Glutamatergic neuron (in vitro differentiated cells): ENCODE results near the gene THSD4. TPM values are rescaled to one million over a fixed set of nuclear protein-coding genes. Genes with fewer than 3 reads are reported as not detected.

Experiments
- DNase-seq: peaks from one replicate; pipeline ENCODE4 v3.0.0; 2022
- H3K27ac Mint-ChIP-seq: one replicate; pipeline ENCODE4 v1.8.0; 2020; ENCODE audit warnings: mild to moderate bottlenecking, mixed read lengths, inconsistent platforms; ENCODE audit not compliant: unreplicated experiment
- H3K27me3 Mint-ChIP-seq: one replicate; pipeline ENCODE4 v1.8.0; 2020; ENCODE audit warnings: mild to moderate bottlenecking, moderate library complexity, mixed read lengths, inconsistent platforms; ENCODE audit not compliant: unreplicated experiment
- H3K36me3 Mint-ChIP-seq: one replicate; pipeline ENCODE4 v1.8.0; 2020; ENCODE audit warnings: mild to moderate bottlenecking, mixed read lengths, inconsistent platforms; ENCODE audit not compliant: unreplicated experiment
- H3K4me1 Mint-ChIP-seq: one replicate; pipeline ENCODE4 v1.8.0; 2020; ENCODE audit warnings: mild to moderate bottlenecking, low read depth, mixed read lengths, inconsistent platforms; ENCODE audit not compliant: unreplicated experiment
- H3K4me3 Mint-ChIP-seq: one replicate; pipeline ENCODE4 v1.8.0; 2020; ENCODE audit warnings: mild to moderate bottlenecking, mixed read lengths, inconsistent platforms; ENCODE audit not compliant: unreplicated experiment
- H3K9me3 Mint-ChIP-seq: one replicate; pipeline ENCODE4 v1.8.0; 2020; ENCODE audit warnings: mild to moderate bottlenecking, moderate library complexity, mixed read lengths, inconsistent platforms; ENCODE audit not compliant: unreplicated experiment
- total RNA-seq: library from RNA; stranded (reverse); fragmentation: NEBNext Ultra II Directional; extraction: Animal tissue kit (Norgen Biotek cat#: 25700); gene quantifications from one replicate; pipeline ENCODE4 v1.2.1, GENCODE V29; 2021; ENCODE audit not compliant: unreplicated experiment
- TF ChIP-seq, protein P1 (sequence below): fragments of 200-600 bp; sonication (generic); IDR thresholded peaks from one replicate; pipeline ENCODE4 v1.5.0; 2021; ENCODE audit not compliant: partially characterized antibody, unreplicated experiment

The THSD4 gene
- total RNA-seq, 1 donor from 2014 or later, result 12.3 TPM

DNA sequence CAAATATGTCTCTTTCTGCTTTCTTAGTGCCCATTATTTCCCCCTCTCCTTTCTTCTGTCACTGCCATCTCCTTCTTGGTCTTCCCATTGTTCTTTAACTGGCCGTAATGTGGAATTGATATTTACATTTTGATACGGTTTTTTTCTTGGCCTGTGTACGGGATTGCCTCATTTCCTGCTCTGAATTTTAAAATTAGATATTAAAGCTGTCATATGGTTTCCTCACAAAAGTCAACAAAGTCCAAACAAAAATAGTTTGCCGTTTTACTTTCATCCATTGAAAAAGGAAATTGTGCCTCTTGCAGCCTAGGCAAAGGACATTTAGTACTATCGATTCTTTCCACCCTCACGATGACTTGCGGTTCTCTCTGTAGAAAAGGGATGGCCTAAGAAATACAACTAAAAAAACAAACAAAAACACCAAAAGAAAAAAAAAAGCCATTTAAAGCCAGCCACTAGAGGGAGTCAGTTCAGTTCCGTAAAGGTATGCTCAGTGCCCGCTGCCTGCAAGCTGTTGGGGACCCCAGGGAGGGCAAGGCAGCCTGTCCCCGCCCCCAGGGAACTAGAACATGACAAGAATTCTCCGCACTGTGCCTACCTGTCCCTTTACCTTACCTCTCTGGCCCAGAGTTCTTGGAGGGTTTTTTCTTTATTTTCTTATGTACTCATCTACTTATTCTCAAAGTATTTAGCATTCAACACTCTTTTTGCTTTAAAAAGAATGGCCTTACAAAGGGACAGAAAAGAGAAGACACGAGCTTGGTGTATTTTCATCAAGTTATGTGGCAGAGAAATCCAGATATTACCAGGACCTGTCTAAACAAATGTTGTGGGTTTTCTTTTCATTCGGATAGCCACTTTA lies 665.1 kb downstream of the THSD4 start:
- H3K4me3 Mint-ChIP-seq, result no peak overlapping the region
- peaks cover 2% of the 10 kb centered on the region for H3K9me3 Mint-ChIP-seq
- peaks cover 49% of the 10 kb centered on the region for H3K4me1 Mint-ChIP-seq
- H3K36me3 Mint-ChIP-seq, result no peaks in the 10 kb centered on the region
- no peak overlapping the region for H3K27ac Mint-ChIP-seq
- H3K27me3 Mint-ChIP-seq, result peaks cover 2% of the 10 kb centered on the region
- TF ChIP-seq, protein P1, sequence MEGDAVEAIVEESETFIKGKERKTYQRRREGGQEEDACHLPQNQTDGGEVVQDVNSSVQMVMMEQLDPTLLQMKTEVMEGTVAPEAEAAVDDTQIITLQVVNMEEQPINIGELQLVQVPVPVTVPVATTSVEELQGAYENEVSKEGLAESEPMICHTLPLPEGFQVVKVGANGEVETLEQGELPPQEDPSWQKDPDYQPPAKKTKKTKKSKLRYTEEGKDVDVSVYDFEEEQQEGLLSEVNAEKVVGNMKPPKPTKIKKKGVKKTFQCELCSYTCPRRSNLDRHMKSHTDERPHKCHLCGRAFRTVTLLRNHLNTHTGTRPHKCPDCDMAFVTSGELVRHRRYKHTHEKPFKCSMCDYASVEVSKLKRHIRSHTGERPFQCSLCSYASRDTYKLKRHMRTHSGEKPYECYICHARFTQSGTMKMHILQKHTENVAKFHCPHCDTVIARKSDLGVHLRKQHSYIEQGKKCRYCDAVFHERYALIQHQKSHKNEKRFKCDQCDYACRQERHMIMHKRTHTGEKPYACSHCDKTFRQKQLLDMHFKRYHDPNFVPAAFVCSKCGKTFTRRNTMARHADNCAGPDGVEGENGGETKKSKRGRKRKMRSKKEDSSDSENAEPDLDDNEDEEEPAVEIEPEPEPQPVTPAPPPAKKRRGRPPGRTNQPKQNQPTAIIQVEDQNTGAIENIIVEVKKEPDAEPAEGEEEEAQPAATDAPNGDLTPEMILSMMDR, result peak; percentile 90
- peak; percentile 50 for DNase-seq

DNA sequence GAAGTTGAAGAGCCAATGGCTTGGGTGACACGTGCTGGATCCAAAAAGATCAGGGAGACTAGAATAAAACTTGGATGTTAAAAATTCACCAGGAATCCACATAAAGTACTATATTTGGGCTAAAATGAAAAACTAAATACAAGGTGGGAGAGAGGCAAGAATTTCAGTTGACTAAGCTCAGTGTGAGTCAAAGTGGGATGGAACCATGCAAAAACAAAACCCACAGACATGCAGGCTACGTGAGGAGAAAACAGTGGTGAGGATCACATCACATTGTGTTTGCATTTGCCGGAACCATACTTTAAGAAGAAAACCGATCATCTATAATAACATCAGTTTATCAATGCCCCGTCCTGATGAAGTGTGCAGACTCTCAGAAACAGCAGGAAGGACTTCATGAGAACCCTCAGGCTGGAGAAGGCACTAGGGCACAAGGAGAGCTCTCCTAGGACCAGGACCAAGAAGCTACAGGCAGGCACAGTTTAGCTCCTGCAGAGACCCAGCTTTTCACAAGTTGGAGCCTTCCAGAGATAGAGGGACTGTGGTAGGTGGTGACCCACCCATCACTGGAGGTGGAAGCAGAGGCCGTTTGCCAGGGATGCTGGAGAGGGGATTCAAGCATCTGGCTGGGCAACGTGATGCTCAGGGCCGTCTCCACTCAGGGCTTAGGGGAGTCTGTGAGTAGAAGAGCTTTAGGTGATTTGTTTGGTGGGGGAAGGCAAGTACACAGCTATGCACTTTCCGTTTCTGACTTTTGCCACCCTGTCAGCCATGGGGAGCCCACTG lies 666.1 kb downstream of the THSD4 start:
- Mint-ChIP-seq H3K4me1 (peaks cover 42% of the 10 kb centered on the region), H3K9me3 (peaks cover 2% of the 10 kb centered on the region), H3K4me3 (no peak overlapping the region), H3K27ac (no peak overlapping the region), H3K36me3 (no peaks in the 10 kb centered on the region), H3K27me3 (peaks cover 2% of the 10 kb centered on the region)
- TF ChIP-seq, protein P1, result no peak
- no peak for DNase-seq

DNA sequence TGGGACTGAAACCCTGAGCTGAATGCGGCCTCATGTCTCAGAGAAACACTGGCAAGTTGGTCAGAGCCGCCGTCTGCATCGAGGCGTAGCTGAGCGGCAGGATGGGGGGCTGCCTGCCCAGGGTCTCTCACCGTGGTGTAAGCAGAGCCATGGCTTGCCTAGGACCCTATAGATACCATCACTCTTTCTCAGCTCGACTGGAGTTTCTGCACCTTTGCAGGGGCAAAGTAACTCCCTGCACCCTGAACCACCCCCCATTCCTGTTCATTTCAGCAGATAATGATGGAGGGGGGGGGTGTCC lies 666.6 kb downstream of the THSD4 start:
- Mint-ChIP-seq H3K4me3 (no peak overlapping the region), H3K9me3 (peaks cover 2% of the 10 kb centered on the region), H3K27me3 (peaks cover 2% of the 10 kb centered on the region), H3K27ac (no peak overlapping the region), H3K4me1 (peaks cover 38% of the 10 kb centered on the region), H3K36me3 (no peaks in the 10 kb centered on the region)
- DNase-seq, result no peak
- TF ChIP-seq, protein P1, result no peak

DNA sequence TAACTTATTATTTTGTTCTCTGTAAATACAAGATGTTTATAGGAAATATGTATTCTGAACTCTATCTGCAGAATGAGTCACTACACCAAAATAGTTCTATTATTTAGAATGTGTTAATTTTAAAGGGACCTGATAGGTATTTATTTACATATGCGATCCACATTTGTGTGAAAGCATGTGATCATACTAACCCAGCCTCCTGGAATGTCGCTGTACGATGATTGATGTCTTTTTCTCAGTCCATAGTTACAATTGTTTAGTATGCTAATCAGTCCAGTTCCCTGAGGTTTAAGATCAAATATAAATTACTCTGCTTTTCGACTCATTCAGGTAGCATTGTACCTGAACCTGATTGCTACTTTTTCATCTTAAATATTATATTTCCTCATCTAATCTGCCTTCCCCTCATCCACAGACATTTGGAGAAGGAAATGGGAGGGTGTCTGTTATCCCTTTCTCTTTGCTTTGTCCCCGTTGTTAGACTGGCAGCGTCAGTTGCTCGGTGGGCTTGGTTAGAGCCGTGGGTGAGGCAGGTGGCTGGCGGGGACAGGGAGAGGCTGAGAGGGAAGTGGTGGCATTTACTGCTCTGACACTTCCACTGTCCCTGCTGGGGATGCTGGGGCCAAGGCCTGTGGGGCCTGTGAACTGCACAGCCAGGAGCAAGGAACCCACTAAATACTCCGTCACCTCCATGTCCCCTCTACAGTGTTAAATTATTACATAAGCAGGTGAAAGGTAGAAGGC lies 667.3 kb downstream of the THSD4 start:
- Mint-ChIP-seq H3K36me3 (no peaks in the 10 kb centered on the region), H3K4me3 (no peak overlapping the region), H3K27ac (no peak overlapping the region), H3K27me3 (peaks cover 2% of the 10 kb centered on the region), H3K4me1 (peaks cover 33% of the 10 kb centered on the region), H3K9me3 (peaks cover 2% of the 10 kb centered on the region)
- TF ChIP-seq, protein P1, result no peak
- no peak for DNase-seq
